C4-2B (cell line): ENCODE measurements around the gene FGGY.

ENCODE experiments used
- H3K27ac ChIP-seq: fragments of 450-650 bp; 2 replicates; pipeline ENCODE4 v1.5.1; 2017
- ZFX ChIP-seq: fragments of 450-650 bp; IDR thresholded peaks from 2 replicates; pipeline ENCODE4 v1.6.1; 2017
- TF ChIP-seq, protein P1 (sequence below): fragments of 450-650 bp; conservative IDR thresholded peaks from 2 replicates; pipeline ENCODE4 v1.5.1; 2017; ENCODE audit warnings: mild to moderate bottlenecking

Gene FGGY

DNA sequence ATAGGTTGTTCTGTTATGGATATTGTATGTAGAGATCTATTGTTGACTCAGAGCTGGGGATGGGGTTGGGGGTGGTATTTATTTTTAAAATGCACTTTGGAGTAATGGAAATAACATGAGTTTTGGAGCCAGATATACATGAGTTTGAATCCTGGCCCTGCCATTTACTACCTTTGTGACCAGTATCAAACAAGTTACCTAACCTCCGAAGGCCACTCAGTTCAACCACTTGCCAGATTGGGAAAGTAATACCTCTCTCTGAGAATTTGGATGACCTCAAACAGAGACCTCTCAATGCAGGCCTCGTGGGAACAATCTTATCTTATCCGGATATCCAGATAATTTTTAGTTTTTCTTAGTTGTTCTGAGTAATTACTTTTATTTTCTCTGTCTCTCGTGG lies 181.0 kb downstream of the FGGY start:
- no peak overlapping the region for H3K27ac ChIP-seq
- TF ChIP-seq, protein P1, sequence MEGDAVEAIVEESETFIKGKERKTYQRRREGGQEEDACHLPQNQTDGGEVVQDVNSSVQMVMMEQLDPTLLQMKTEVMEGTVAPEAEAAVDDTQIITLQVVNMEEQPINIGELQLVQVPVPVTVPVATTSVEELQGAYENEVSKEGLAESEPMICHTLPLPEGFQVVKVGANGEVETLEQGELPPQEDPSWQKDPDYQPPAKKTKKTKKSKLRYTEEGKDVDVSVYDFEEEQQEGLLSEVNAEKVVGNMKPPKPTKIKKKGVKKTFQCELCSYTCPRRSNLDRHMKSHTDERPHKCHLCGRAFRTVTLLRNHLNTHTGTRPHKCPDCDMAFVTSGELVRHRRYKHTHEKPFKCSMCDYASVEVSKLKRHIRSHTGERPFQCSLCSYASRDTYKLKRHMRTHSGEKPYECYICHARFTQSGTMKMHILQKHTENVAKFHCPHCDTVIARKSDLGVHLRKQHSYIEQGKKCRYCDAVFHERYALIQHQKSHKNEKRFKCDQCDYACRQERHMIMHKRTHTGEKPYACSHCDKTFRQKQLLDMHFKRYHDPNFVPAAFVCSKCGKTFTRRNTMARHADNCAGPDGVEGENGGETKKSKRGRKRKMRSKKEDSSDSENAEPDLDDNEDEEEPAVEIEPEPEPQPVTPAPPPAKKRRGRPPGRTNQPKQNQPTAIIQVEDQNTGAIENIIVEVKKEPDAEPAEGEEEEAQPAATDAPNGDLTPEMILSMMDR, result no peak
- TF ChIP-seq ZFX, result no peak

DNA sequence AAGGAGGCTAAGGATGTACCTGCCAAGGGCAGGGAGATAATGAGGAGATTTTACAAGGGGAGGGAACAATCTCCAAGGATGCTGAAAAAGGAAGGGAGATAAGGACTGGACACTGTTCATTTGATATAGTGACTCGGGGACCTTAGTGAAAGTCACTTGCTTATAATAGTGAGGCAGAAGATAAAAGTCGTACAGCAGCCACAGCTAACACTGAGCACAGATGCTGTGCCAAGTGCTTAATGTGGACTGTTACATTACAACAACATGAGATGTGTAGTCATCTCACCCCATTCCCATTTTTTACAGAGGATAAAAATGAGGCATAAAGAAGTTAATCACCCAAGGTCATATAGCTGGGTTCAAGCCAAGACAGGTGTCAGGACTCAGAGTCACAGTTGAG lies 181.9 kb downstream of the FGGY start:
- no peak overlapping the region for H3K27ac ChIP-seq
- TF ChIP-seq ZFX, result no peak
- TF ChIP-seq, protein P1, result no peak

DNA sequence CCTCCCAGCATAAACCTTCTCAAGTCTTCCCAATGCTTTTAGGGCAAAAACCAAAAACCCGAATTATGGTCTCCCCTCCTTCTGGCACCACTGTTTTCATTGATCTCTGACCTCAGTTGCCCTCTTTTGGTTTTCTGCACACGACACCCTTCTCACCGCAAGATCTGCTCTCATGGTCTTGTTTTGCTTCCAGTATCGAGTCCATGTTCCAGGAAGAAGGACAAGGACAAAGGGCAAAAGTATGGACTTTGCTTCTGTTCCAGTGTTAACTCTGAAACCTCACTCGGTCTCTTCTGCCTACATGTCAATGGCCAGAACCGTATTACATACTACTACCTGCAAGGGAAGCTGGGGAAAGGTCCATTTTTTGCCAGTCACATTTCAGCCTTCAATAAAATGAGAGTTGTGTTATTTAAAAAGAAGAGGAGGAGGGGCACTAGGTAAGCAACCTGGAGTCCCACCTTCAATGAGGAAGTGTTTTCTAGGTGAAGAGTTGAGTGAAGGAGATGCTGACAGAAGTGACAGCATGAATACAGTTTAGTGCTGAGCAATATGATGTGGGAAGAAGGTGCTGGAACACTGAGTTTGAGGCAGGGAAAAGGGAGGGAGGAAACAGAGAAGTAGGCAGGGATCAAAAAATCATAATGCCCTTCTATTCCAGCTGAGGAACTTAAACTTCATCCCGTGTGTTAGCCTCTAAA lies 183.4 kb downstream of the FGGY start:
- TF ChIP-seq, protein P1, result no peak
- no peak for TF ChIP-seq ZFX
- no peak overlapping the region for H3K27ac ChIP-seq

DNA sequence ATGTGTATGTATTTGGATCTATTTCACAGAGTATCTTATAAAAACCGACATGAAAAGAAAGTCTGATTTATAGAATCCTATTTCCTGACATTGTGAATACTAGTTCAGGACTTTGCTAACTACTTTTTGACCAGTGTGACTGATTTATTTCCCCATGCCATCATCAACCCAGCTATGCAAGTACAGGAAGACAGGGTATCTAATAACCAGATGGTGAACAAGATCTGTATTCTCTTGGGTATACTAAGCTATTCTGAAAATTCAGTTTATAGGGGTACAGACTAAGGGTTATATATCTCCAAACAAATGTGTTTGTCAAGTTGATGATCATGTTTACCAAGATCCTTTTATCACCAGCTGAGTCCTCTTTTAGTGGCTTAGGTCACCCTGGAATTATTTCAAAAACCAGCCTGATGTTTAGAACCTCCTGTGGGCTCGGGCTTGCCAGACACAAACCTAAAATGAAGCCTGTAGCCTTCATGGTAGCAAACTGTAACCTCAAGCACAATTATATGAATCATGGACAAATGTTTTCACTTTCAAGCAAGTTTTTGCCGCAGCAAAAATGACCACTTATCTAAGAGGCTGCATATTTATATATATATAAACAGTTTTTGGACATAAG lies 185.1 kb downstream of the FGGY start:
- TF ChIP-seq, protein P1, result no peak
- no peak for TF ChIP-seq ZFX
- H3K27ac ChIP-seq, result no peak overlapping the region

DNA sequence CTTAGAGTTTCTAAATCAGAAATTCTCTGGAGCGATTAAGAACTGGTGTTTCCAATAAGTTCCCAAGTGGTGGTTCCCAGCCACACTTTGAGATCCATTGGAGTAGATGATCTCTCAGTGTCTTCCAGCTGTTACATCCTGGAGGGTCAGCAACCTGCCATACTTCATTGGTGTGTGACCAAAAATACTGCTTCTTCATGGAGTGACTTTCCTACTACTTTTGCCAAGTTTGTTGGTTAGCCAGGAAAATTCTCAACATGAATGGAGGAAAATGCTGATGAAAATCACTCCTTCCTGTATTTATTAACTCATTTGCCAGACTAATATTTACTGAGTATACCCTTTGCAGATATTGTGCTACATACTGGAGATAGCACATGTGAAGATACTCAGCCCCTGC lies 186.1 kb downstream of the FGGY start:
- TF ChIP-seq, protein P1, result no peak
- TF ChIP-seq ZFX, result no peak
- H3K27ac ChIP-seq, result no peak overlapping the region

DNA sequence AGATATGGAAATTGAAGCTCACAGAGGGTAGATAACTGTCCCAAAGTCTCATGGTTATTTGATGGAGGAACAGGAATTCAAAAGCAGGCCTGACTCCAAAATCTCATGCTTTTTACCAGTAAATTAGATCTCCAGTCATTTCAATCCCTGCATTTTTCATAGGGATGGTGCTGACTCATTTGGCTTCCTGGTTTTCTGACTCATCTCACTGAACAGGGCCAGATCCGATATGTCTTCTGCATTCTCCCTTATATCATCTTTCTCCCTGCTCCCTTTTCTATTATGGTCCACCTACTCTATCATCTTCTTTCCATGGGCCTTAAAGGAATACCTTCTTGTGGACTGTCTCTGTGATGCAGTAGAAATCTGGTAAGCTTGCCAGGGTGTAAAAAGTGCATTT lies 187.2 kb downstream of the FGGY start:
- no peak overlapping the region for H3K27ac ChIP-seq
- no peak for TF ChIP-seq ZFX
- TF ChIP-seq, protein P1, result no peak

DNA sequence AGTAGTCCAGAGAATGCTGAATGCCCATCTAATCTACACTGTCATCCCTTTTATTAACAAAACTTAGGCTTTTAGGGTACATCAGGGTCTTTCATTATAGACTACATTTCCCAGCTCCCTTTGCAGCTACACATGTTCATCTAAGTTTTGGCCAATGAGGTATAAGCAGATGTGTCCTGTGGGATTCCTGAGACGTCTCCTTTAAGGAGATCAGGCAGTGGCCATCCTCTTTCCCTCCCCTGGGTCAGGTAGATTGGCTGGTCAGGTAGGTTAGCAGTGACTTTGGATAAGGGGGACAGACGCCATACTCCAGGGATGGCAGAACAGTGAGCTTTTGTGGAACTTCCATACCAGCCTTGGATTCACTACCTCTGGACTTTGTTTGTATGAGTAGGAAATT lies 188.3 kb downstream of the FGGY start:
- H3K27ac ChIP-seq, result no peak overlapping the region
- TF ChIP-seq, protein P1, result no peak
- TF ChIP-seq ZFX, result no peak
